DOHH2 (cell line): ENCODE data around the gene GLOD4.

Experiments
- EZH2phosphoT487 ChIP-seq: fragments of 200-600 bp; sonication (generic); IDR thresholded peaks from 2 replicates; pipeline ENCODE4 v1.6.1; 2017; ENCODE audit warnings: borderline replicate concordance, mild to moderate bottlenecking, antibody characterized with exemption, low read length, moderate library complexity, mixed read lengths
- TF ChIP-seq, protein P1 (sequence below): fragments of 200-600 bp; sonication (generic); IDR thresholded peaks from one replicate; pipeline ENCODE4 v1.5.1; 2014; ENCODE audit warnings: antibody characterized with exemption, mild to moderate bottlenecking, low read depth, low read length; ENCODE audit not compliant: poor library complexity, severe bottlenecking

GRCh38 chr17:774313-774584 is 7.8 kb downstream of the GLOD4 start:
- TF ChIP-seq, protein P1, sequence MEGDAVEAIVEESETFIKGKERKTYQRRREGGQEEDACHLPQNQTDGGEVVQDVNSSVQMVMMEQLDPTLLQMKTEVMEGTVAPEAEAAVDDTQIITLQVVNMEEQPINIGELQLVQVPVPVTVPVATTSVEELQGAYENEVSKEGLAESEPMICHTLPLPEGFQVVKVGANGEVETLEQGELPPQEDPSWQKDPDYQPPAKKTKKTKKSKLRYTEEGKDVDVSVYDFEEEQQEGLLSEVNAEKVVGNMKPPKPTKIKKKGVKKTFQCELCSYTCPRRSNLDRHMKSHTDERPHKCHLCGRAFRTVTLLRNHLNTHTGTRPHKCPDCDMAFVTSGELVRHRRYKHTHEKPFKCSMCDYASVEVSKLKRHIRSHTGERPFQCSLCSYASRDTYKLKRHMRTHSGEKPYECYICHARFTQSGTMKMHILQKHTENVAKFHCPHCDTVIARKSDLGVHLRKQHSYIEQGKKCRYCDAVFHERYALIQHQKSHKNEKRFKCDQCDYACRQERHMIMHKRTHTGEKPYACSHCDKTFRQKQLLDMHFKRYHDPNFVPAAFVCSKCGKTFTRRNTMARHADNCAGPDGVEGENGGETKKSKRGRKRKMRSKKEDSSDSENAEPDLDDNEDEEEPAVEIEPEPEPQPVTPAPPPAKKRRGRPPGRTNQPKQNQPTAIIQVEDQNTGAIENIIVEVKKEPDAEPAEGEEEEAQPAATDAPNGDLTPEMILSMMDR: no peak
- TF ChIP-seq EZH2phosphoT487: no peak
